Dendritic cell treated with granulocyte-macrophage colony-stimulating factor and Interleukin-4, amounts not matched to agents 40 ng/mL and 50 ng/mL, for 4 days (primary cell): Measurements from ENCODE around the gene BIRC6.
"Not testable (repeated sequence)": the region's sequence is repeated elsewhere in the genome, so short reads cannot be mapped to it uniquely, and the experiment has no call there.

Experiments used
- H3K27ac Mint-ChIP-seq: one replicate; pipeline ENCODE4 v1.8.0; 2022; ENCODE audit warnings: mild to moderate bottlenecking, mixed read lengths
- H3K27me3 Mint-ChIP-seq: one replicate; pipeline ENCODE4 v1.8.0; 2022; ENCODE audit warnings: mild to moderate bottlenecking, mixed read lengths
- H3K36me3 Mint-ChIP-seq: one replicate; pipeline ENCODE4 v1.8.0; 2022; ENCODE audit warnings: low read depth, mixed read lengths
- H3K4me1 Mint-ChIP-seq: one replicate; pipeline ENCODE4 v1.8.0; 2022; ENCODE audit warnings: low read depth, mixed read lengths
- H3K4me3 Mint-ChIP-seq: one replicate; pipeline ENCODE4 v1.8.0; 2022; ENCODE audit warnings: mild to moderate bottlenecking, moderate library complexity, mixed read lengths
- H3K9me3 Mint-ChIP-seq: one replicate; pipeline ENCODE4 v1.8.0; 2022; ENCODE audit warnings: mixed read lengths
- intact Hi-C: fragments of 100-400 bp; cut with micrococcal nuclease; formaldehyde crosslinking; loops from one replicate; pipeline ENCODE4 v1.15.0; 2022

The BIRC6 gene

GRCh38 chr2:32632089-32632488, 275.3 kb downstream of the BIRC6 start:
- Mint-ChIP-seq H3K4me3 (no peak overlapping the region), H3K36me3 (peaks cover 59% of the 10 kb centered on the region), H3K4me1 (peaks cover 23% of the 10 kb centered on the region), H3K27me3 (peaks cover 3% of the 10 kb centered on the region), H3K27ac (no peak overlapping the region), H3K9me3 (no peaks in the 10 kb centered on the region)
- intact Hi-C loops: no loop called here

GRCh38 chr2:32633040-32633439, 276.2 kb downstream of the BIRC6 start:
- Mint-ChIP-seq H3K4me1 (peaks cover 14% of the 10 kb centered on the region), H3K27me3 (no peaks in the 10 kb centered on the region), H3K4me3 (no peak overlapping the region), H3K36me3 (peaks cover 65% of the 10 kb centered on the region), H3K27ac (no peak overlapping the region), H3K9me3 (no peaks in the 10 kb centered on the region)
- intact Hi-C loops: no loop called here

- H3K36me3 Mint-ChIP-seq: peaks cover 91% of the 10 kb centered on the region
- H3K27ac Mint-ChIP-seq, intact Hi-C loops, H3K4me1 Mint-ChIP-seq, H3K27me3 Mint-ChIP-seq, H3K9me3 Mint-ChIP-seq, H3K4me3 Mint-ChIP-seq: not testable (repeated sequence)
Measured at GRCh38 chr2:32638548-32638947, 281.7 kb downstream of the BIRC6 start.

GRCh38 chr2:32641180-32641579, 284.4 kb downstream of the BIRC6 start:
- H3K27me3 Mint-ChIP-seq: no peaks in the 10 kb centered on the region

GRCh38 chr2:32647180-32647651, 290.4 kb downstream of the BIRC6 start:
- Mint-ChIP-seq H3K27ac (no peak overlapping the region), H3K9me3 (no peaks in the 10 kb centered on the region), H3K4me1 (no peaks in the 10 kb centered on the region), H3K36me3 (peaks cover 86% of the 10 kb centered on the region), H3K4me3 (no peak overlapping the region), H3K27me3 (no peaks in the 10 kb centered on the region)
- intact Hi-C loops: no loop called here

More at GRCh38 chr2:32641180-32641579, 284.4 kb downstream of the BIRC6 start:
- Mint-ChIP-seq H3K4me1 (no peaks in the 10 kb centered on the region), H3K36me3 (peaks cover 91% of the 10 kb centered on the region), H3K9me3 (no peaks in the 10 kb centered on the region), H3K27ac (no peak overlapping the region), H3K4me3 (no peak overlapping the region)
- intact Hi-C loops: no loop called here

GRCh38 chr2:32652555-32653209, 295.9 kb downstream of the BIRC6 start:
- Mint-ChIP-seq H3K27me3 (no peaks in the 10 kb centered on the region), H3K4me3 (no peak overlapping the region), H3K27ac (no peak overlapping the region), H3K4me1 (no peaks in the 10 kb centered on the region), H3K9me3 (no peaks in the 10 kb centered on the region), H3K36me3 (peaks cover 71% of the 10 kb centered on the region)
- intact Hi-C loops: no loop called here

GRCh38 chr2:32656069-32656468, 299.2 kb downstream of the BIRC6 start:
- intact Hi-C loops: no loop called here
- no peaks in the 10 kb centered on the region for H3K9me3 Mint-ChIP-seq
- peaks cover 65% of the 10 kb centered on the region for H3K36me3 Mint-ChIP-seq
- no peaks in the 10 kb centered on the region for H3K27me3 Mint-ChIP-seq
- H3K27ac Mint-ChIP-seq: no peak overlapping the region
- no peaks in the 10 kb centered on the region for H3K4me1 Mint-ChIP-seq
- H3K4me3 Mint-ChIP-seq: no peak overlapping the region

GRCh38 chr2:32663864-32664263, 307.0 kb downstream of the BIRC6 start:
- Mint-ChIP-seq H3K4me3 (no peak overlapping the region), H3K27ac (no peak overlapping the region), H3K4me1 (no peaks in the 10 kb centered on the region), H3K9me3 (no peaks in the 10 kb centered on the region), H3K36me3 (peaks cover 45% of the 10 kb centered on the region), H3K27me3 (no peaks in the 10 kb centered on the region)
- intact Hi-C loops: no loop called here

GRCh38 chr2:32666704-32667103, 309.9 kb downstream of the BIRC6 start:
- Mint-ChIP-seq H3K27ac (no peak overlapping the region), H3K27me3 (no peaks in the 10 kb centered on the region), H3K36me3 (peaks cover 45% of the 10 kb centered on the region), H3K9me3 (no peaks in the 10 kb centered on the region), H3K4me1 (no peaks in the 10 kb centered on the region), H3K4me3 (no peak overlapping the region)
- intact Hi-C loops: no loop called here

- Mint-ChIP-seq H3K36me3 (peaks cover 57% of the 10 kb centered on the region), H3K4me3 (no peak overlapping the region), H3K4me1 (no peaks in the 10 kb centered on the region), H3K27me3 (no peaks in the 10 kb centered on the region), H3K27ac (no peak overlapping the region), H3K9me3 (no peaks in the 10 kb centered on the region)
- intact Hi-C loops: no loop called here
Measured at GRCh38 chr2:32668254-32668653, 311.4 kb downstream of the BIRC6 start.
